DMS 273 treated with DMSO at 0.1 percent for 48 hours (cell line): Measurements from ENCODE around the gene CNN2.

Experiments used
- DNase-seq: peaks from one replicate; lab custom pipeline; 2025; lab: John Stamatoyannopoulos, UW

Gene CNN2

GRCh38 chr19:1025960-1026782 is at the start of gene CNN2:
CNN2 (plus strand) TSS chr19:1026608; CDS start chr19:1026662, 54 bp downstream.
- no peak for DNase-seq

- no peak for DNase-seq
These were observed 49.3 kb upstream of the CNN2 start for GRCh38 chr19:977058-977464.

GRCh38 chr19:979318-979741 is 47.1 kb upstream of the CNN2 start:
- DNase-seq: no peak

- DNase-seq: no peak
These were observed 46.0 kb upstream of the CNN2 start for GRCh38 chr19:980133-980998.

- peak; percentile 20 for DNase-seq
These were observed 43.7 kb upstream of the CNN2 start for GRCh38 chr19:982567-983170.

GRCh38 chr19:984165-984967 is 42.0 kb upstream of the CNN2 start, which contains the start of gene WDR18:
WDR18 (plus strand) TSS chr19:984345; CDS start chr19:984354, 9 bp downstream.
- DNase-seq: peak; percentile 60

GRCh38 chr19:986083-986482 is 40.3 kb upstream of the CNN2 start:
- DNase-seq: no peak

- DNase-seq: no peak
These were observed 38.3 kb upstream of the CNN2 start for GRCh38 chr19:988081-988480.

- DNase-seq: no peak
These were observed 37.9 kb upstream of the CNN2 start for GRCh38 chr19:988510-988909.

GRCh38 chr19:989381-990081 is 36.9 kb upstream of the CNN2 start:
- DNase-seq: no peak

- no peak for DNase-seq
These were observed 36.3 kb upstream of the CNN2 start for GRCh38 chr19:990119-990571.

- no peak for DNase-seq
These were observed 35.7 kb upstream of the CNN2 start for GRCh38 chr19:990746-991145.

GRCh38 chr19:991174-991931 is 35.1 kb upstream of the CNN2 start:
- no peak for DNase-seq

GRCh38 chr19:991932-992669 is 34.3 kb upstream of the CNN2 start:
- no peak for DNase-seq

GRCh38 chr19:992670-993055 is 33.7 kb upstream of the CNN2 start:
- DNase-seq: no peak

- DNase-seq: no peak
These were observed 33.0 kb upstream of the CNN2 start for GRCh38 chr19:993361-993830.

- DNase-seq: no peak
These were observed 32.5 kb upstream of the CNN2 start for GRCh38 chr19:993831-994393.

GRCh38 chr19:994516-994915 is 31.9 kb upstream of the CNN2 start:
- no peak for DNase-seq
